B cell (primary cell): Measurements from ENCODE around the gene PTPRN2.

Experiments used
- CTCF ChIP-seq: fragments of 200-600 bp; IDR thresholded peaks from one replicate; pipeline ENCODE4 v1.8.0; 2022; ENCODE audit warnings: antibody characterized with exemption, mild to moderate bottlenecking
- EZH2 ChIP-seq: IDR thresholded peaks from 2 replicates; pipeline ENCODE4 v1.6.1; 2012; ENCODE audit warnings: borderline replicate concordance, low read depth, mild to moderate bottlenecking, moderate library complexity, low read length; ENCODE audit not compliant: insufficient read depth, poor library complexity, severe bottlenecking

GRCh38 chr7:158620839-158621441 is 33.3 kb upstream of the PTPRN2 start:
- TF ChIP-seq CTCF = no peak
- no peak for TF ChIP-seq EZH2
